Measurements from ENCODE around the gene DNAJC18. TPM values are rescaled to one million over a fixed set of nuclear protein-coding genes. Genes with fewer than 3 reads are reported as not detected.
A peak's percentile ranks its signal among the peaks of the same experiment; 100 is the strongest.

The DNAJC18 gene
- total RNA-seq, 2 donors from 2014 or later: 14.8 to 15.2 TPM

DNA sequence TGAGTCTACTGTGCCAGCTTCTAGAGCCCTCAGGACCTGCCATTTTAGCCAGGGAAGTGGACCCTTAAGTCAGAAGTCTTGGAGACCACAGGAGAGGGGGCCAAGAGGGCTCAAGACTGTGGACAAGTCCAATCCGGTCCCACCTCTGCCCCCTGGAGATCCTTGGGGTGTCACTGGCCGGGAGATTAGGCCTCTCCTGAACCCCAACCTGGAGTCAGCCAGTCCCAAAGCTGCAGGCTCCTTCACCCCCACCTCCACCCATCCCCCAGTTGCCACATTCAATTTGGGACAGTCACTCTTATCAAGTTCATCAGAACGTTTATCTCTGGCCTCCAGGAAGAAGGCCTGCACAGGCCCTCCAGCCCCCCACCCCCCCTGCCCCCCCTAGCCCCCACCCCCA is 56.5 kb downstream of the DNAJC18 start:
- ATAC-seq: no peak
- no peak for DNase-seq
- intact Hi-C loops (cut with DNase I): no loop called here

DNA sequence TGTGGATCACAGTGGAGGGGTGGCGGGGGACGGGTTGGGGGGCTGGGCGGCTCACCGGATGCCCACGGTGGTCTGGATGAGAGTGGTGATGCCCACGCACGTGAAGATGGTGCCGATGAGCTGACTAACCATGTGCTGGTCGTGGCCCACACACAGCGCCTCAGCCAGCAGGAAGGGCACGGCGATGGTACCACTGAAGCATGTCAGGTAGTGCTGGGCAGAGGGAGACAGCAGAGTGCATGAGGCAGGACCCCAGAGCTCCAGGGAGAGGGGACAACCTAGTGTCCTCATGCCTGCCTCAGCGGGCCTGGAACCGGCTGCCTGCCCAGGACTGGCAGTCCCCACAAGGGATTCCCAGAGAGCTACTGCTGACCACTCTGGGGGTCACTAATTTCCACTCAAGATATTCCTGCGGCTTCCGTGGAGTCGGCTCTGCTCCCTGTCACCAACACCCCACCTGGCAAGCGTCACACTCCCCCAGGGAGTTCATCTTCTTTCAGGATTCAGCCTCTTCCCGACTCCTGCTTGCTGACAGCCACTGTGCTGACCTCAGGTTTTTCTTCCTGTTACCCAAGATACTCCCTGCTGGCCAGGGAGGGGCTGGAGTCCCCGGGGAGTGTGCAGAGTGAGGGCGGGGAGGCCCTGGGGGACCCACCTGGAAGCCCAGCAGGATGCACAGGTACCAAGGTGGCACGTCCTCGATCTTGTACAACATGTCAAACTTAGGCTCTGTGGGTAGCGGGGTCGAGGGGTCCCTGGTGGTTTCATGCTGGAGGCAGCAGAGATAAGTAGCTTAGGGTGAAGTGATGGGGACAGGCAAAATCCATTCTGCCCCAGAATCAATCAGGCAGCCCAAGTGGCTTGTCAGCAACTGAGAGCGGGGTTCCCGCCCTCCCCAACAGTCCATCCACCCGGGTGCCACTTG is 57.2 kb downstream of the DNAJC18 start:
- ATAC-seq: no peak
- intact Hi-C loops (cut with DNase I): no loop called here
- no peak for DNase-seq

DNA sequence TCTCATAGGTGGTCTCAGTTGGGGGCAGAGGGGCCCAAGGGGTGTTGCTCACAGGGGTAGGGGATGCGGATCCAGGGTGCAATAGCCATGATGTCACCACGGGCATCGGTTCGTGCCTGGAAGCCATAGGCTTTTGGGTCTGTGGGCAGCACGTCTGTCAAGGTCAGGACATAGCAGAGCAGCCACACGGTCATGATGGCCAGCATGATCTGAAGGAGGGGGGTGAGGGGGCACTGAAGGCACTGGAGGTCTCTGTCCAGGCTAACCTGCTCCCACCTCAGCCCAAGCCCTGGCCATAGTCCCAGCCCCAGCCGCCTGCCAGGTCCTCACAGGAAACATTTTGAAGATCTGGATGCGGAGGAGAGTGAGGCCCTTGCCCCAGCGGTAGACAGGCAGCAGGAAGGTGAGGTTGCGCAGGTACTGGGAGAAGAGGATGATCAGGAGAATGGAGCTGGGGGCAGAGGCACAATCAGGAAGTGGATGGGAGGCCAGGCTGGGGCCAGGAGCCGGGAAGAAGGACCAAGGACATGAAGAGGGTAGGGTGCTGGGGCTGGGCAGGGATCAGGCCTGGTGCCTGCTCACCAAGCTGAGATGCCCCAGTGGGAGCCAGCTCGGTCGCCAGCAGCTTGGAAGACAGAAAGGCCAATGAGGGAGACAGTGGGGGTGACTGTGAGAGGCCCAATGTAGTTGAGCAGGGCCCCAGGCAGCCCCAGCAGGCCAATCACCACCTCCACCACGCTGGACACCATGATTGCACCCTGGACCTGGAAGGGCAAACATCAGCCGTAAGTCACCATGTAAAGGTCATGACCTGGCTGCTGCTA is 59.5 kb downstream of the DNAJC18 start:
- intact Hi-C loops (cut with DNase I): no loop called here
- no peak for ATAC-seq
- no peak for DNase-seq

DNA sequence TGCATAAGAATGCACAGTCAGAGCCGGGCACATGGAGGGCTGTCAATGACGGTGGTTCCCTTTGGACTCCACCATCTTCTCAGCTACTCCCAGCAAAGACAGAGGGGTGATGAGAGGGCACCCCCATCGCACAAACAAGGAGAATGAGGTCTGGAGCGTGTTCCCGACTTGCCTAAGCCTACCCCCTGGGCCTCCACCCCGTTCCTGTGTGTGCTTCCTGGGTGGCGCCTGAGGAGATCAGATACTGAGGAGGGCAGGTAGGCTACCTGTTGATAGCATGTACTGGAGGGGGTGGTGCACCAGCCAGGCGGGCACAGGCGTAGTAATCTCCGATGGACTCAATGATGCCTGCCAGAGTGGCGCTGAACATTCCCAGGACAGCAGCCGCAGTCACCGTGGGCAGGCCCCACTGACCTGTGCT is 60.4 kb downstream of the DNAJC18 start:
- intact Hi-C loops (cut with DNase I): no loop called here
- DNase-seq: no peak
- no peak for ATAC-seq

DNA sequence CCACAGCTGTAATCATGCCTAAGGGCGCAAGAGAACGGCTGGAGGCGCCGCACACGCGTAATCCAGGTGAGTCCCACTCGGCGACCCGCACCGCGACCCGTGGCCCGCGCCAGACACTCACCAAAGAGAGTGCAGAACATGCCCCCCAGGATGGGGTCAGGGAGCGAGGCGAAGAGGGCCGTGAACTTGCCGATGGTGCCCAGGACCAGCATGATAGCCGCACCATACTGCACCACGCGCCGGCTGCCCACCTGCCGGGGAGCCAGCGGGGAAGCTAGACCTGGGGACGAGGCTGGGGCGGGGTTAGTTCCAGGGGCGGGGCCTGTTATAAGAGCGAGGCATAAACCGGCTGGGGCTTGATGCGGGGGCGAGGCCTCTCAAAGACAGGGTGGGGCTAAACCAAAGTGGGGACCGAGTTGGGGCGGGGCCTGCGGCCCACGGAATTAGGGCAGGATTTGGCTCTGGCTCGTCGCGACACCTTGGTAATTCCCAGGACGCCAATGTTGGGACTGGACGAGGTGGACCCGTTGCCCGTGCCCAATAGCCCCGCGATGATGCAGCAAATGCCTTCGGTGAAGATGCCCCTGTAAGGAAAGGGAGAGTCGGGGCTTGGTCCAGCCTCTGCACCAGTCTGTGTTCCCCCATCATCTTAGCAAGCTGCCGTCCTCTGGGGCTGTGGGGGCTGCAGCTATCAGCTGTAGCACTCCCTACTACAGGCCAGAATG is 61.1 kb downstream of the DNAJC18 start:
- ATAC-seq (no peak), DNase-seq (no peak)
- intact Hi-C loops (cut with DNase I): no loop called here

DNA sequence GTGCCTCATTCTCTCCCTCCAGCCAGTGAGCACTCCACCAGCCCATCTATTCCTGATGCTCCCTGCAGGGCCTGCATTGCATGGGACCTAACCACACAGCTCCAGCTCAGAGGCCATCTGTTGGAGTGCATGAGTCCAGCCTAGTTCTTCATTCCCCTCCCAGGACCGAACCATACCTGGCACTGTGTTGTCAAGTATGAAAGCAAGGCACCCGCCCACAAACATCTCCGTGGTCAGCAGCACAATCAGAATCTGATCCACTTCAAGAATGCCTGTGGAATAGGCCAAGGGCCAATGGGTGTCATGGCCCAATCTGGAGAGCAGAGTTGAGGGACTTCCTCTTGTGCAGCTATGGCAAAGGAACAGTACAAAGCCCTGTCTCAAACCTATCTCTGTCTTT is 62.1 kb downstream of the DNAJC18 start:
- ATAC-seq (no peak), DNase-seq (no peak)
- intact Hi-C loops (cut with DNase I): no loop called here

DNA sequence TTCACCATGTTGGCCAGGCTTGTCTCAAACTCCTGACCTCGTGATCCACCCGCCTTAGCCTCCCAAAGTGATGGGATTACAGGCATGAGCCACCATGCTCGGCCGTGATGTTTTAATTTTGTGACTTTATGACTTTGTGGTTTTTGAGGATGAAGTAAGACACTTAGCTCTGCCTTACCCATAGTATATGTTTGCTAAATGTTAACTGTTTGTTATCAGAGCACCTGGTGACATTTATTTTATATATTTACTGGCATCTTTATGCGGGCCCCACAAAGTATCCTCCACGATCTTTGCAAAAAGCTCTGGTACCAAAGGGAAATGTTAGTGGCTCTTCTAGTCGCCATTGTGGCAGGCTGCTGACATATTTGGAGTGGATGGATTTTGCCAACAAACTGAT is 63.0 kb downstream of the DNAJC18 start:
- DNase-seq (no peak), ATAC-seq (no peak)
- intact Hi-C loops (cut with DNase I): no loop called here

DNA sequence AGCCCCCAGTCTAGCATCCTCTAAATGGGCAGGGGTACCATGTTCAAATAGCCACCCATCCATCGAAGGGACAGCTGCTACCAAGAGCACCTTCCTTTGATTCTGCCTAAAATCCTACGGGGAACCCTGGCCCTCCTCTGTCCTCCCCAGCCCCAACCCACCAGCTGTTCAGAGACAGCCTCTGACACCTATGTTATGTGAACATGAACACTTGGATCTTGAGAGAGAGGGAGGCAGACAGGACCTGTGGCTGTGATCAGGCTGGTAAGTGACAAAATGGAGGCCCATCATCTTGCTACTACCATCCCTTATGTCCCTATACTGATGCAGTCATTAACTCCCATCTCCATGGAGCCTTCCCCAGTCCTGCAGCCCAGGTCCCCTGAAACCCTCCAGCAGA is 64.4 kb downstream of the DNAJC18 start:
- no peak for DNase-seq
- intact Hi-C loops (cut with DNase I): no loop called here
- no peak for ATAC-seq

DNA sequence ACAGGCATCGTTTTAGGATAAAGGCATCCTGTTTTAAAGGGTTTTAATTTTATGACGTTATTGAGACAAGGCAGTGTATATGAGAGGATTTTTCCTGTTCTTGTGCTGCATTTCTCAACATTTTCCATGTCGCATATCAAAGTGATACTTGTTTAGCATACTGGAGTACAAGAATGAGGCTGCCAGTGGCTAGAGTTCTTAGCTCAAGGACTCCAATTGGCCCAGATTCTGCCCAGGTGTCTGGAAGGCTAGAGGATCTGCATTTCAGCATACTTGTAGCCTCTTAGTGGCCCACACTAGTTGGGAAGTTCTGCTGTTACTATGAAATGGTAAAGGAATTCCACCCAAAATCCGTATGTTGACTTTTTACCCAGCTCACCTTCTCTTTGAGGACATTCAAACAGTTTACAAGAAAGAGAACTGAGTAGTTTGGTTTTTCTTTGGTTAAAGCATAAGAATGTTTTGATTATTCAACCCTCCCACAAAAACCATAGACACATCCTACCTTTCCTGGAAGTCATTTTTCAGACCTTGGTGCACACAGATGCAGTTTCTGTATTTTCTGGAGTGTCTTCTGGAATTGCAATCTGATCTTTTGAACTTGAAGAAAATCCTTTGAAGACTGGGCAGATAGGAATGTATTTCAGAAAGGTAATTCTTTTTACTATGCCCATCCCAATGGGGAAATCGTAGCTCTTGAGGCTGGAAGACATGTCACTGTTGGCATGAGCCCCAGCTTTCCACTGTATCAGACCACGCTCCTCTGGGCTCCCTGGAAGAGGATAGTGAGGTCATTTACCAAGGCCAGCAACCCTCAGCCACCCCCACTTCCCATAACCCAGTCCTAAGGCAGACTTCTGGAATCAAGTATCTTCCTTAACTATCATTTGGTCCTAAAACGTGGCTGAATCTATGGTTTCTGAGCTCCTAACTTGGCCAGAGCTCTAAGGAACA is 67.6 kb downstream of the DNAJC18 start:
- intact Hi-C loops (cut with DNase I): no loop called here
- peak; percentile 45 for DNase-seq
- peak in 1 of 2 donors; percentile 24 for ATAC-seq

DNA sequence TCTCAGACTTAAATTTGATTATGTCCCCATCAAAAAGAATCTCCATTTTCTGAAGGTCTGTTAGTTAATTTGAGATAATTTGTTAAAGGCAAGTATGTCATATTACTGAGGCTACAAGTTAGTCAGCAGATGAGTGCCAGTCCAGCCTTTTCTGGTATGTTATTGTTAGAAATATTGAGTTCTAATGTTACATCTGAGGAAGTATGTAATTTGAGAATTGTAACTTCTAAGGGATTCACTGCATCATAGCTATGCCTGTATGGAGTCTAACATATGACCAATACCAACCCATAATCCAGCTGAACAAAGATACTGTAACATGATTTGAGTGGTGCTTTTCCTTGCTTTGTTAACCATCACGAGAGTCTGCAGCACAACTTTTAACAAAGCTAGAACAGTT is 70.1 kb downstream of the DNAJC18 start:
- ATAC-seq: no peak
- DNase-seq: no peak
- intact Hi-C loops (cut with DNase I): no loop called here

DNA sequence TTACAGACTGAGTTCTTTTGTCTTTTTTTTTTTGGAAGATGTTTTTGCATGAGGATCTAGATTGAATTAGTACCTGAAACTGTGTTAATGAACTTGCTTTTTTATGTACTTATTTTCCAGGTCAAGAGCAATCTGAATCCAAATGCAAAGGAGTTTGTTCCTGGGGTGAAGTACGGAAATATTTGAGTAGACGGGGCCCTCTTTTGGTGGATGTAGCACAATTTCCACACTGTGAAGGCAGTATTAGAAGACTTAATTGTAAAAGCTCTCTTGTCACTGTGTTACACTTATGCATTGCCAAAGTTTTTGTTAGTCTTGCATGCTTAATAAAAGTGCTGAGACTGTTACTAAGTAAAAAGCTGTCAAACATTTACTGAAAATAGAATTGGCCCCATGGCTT is 70.7 kb downstream of the DNAJC18 start:
- intact Hi-C loops (cut with DNase I): no loop called here
- no peak for ATAC-seq

DNA sequence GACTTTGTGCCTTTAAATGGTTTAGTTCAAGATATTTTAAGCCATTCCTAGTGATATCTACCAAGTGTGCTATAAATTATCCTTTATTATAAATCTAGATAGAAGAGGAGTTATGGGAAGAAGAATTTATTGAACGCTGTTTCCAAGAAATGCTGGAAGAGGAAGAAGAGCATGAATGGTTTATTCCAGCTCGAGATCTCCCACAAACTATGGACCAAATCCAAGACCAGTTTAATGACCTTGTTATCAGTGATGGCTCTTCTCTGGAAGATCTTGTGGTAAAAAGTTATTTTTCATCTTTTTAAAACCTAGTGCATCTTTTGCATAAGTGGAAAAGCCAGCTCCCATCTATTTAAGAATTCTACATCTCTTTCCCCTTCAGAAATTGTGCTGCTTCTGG is 74.9 kb downstream of the DNAJC18 start:
- DNase-seq: no peak
- intact Hi-C loops (cut with DNase I): no loop called here
- ATAC-seq: no peak

More for the DNA sequence above, 70.7 kb downstream of the DNAJC18 start:
- DNase-seq: no peak

DNA sequence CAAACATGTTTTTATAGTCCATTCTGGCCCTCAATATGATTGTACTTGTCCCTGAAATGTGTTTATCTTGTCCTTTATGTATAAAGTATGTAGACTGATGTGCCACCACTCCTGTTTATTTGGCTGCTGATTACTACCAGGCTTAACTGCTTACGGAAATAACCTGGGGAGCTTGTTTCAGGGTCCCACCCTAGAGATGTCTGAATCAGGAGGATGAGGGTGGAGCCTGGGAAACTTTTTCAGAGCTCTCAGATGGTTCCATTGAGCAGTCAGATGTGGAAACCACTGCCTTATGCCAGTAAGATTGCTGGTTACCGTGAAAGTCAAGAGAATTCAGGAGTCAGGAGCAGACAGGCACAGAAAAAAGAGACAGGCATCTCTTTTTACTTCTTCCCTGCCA is 75.4 kb downstream of the DNAJC18 start:
- ATAC-seq (no peak), DNase-seq (no peak)
- intact Hi-C loops (cut with DNase I): no loop called here

DNA sequence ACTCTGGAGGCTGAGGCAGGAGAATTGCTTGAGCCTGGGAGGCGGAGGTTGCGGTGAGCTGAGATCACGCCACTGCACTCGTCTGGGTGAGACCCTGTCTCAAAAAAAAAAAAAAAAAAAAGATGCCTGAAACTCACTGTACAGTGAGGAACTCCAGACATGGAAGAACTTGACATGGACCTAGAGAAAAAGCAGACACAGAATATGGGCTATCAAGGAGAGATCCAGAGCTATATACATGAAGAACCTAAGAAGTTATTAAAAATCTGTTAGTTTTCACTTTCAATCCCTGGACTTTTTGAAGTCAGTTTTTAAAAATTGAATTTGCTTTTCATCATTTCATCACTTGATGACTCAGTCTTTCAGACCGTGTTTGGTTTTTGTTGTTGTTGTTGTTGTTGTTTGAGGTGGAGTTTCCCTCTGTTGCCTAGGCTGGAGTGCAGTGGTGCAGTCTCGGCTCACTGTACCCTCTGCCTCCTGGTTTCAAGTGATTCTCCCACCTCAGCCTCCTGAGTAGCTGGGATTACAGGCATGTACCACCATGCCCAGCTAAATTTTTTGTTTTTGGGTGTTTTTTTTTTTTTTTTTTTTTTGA is 77.4 kb downstream of the DNAJC18 start:
- ATAC-seq (no peak), DNase-seq (no peak)
- intact Hi-C loops (cut with DNase I): no loop called here

DNA sequence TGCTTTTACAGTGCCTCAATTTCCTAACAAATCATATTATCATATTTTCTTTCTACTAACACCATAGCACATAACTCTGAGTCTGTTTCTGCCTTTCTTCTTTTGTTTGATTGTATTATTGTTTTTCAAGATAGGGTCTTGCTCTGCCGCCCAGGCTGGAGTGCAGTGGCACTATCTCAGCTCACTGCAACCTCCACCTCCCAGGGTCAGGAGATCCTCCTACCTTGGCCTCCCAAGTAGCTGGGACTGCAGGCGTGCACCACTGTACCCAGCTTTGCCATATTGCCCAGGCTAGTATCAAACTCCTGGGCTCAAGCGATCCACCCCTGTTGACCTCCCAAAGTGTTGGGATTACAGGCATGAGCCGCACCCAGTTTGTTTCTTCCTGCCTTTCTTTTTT is 78.9 kb downstream of the DNAJC18 start:
- DNase-seq (no peak), ATAC-seq (no peak)
- intact Hi-C loops (cut with DNase I): no loop called here
